Fibroblast of peridontal ligament (primary cell): ENCODE results near the gene RNF224.

Source experiments
- DNase-seq: peaks from one replicate; pipeline ENCODE4 v3.0.0-alpha.2; 2010; ENCODE audit errors: extremely low read depth

Gene RNF224

GRCh38 chr9:137192448-137192780 is 34.9 kb upstream of the RNF224 start:
- DNase-seq = no peak

- DNase-seq = no peak
These were observed 34.4 kb upstream of the RNF224 start for GRCh38 chr9:137192859-137193258.

GRCh38 chr9:137193771-137194170 is 33.5 kb upstream of the RNF224 start:
- DNase-seq = no peak

- no peak for DNase-seq
These were observed 32.9 kb upstream of the RNF224 start for GRCh38 chr9:137194388-137194787.

GRCh38 chr9:137194909-137195308 is 32.4 kb upstream of the RNF224 start:
- DNase-seq = no peak

- no peak for DNase-seq
These were observed 31.6 kb upstream of the RNF224 start for GRCh38 chr9:137195525-137196220.

GRCh38 chr9:137198051-137198901 is 29.0 kb upstream of the RNF224 start:
- no peak for DNase-seq

GRCh38 chr9:137198902-137199283 is 28.4 kb upstream of the RNF224 start:
- DNase-seq = no peak

- peak; percentile 26 for DNase-seq
These were observed 27.7 kb upstream of the RNF224 start for GRCh38 chr9:137199411-137200121.

- DNase-seq = peak; percentile 98
These were observed 26.7 kb upstream of the RNF224 start, which contains the start of gene TPRN for GRCh38 chr9:137200311-137201204. Gene TPRN (minus strand): TSS chr9:137200741. CDS start chr9:137200711, 30 bp downstream.

- DNase-seq = no peak
These were observed 26.0 kb upstream of the RNF224 start for GRCh38 chr9:137201205-137201868.

- no peak for DNase-seq
These were observed 24.3 kb upstream of the RNF224 start for GRCh38 chr9:137202966-137203365.

GRCh38 chr9:137204731-137205125 is 22.6 kb upstream of the RNF224 start:
- DNase-seq = no peak

- DNase-seq = peak; percentile 71
These were observed 21.9 kb upstream of the RNF224 start, which contains the start of the genes NDOR1 and TMEM203 for GRCh38 chr9:137205126-137206069. Gene NDOR1 (plus strand): TSS chr9:137205700. CDS start chr9:137205778, 78 bp downstream. Gene TMEM203 (minus strand): TSS chr9:137205648. CDS start chr9:137205414, 234 bp downstream.

- DNase-seq = no peak
These were observed 20.7 kb upstream of the RNF224 start for GRCh38 chr9:137206602-137207001.

- DNase-seq = no peak
These were observed 15.8 kb upstream of the RNF224 start for GRCh38 chr9:137211532-137211931.

- no peak for DNase-seq
These were observed 14.8 kb upstream of the RNF224 start for GRCh38 chr9:137212520-137212919.

GRCh38 chr9:137213160-137214060 is 13.9 kb upstream of the RNF224 start:
- DNase-seq = no peak

- no peak for DNase-seq
These were observed 12.7 kb upstream of the RNF224 start for GRCh38 chr9:137214620-137215019.
